H1 (cell line): Measurements from ENCODE around the gene CTNNA3. TPM values are rescaled to one million over a fixed set of nuclear protein-coding genes. Genes with fewer than 3 reads are reported as not detected.

ENCODE experiments used
- CTCF ChIA-PET: fragments of 300-600 bp; sonication (Branson Sonifier 250); formaldehyde crosslinking; loops from one replicate; lab custom pipeline; 2021; ENCODE audit not compliant: partially characterized antibody; lab: Charles Lee
- POLR2A ChIA-PET: fragments of 300-600 bp; sonication (Branson Sonifier 250); formaldehyde crosslinking; loops from one replicate; lab custom pipeline; 2021; ENCODE audit warnings: inconsistent platforms; ENCODE audit not compliant: partially characterized antibody; lab: Charles Lee
- DNase-seq, 2 experiments: peaks; one replicate each; pipeline versions ENCODE4 v3.0.0 to v3.0.0-alpha.2; 2010 to 2022; ENCODE audit warnings: low spot score in 2 of 2, low read depth in 1 of 2, mixed read lengths in 1 of 2
- FAIRE-seq: peaks from 2 replicates; lab custom pipeline; 2011; peaks lifted over from hg19 to GRCh38; lab: Jason Lieb, UNC
- H2AFZ ChIP-seq: 2 replicates; pipeline ENCODE4 v1.8.1; 2012; ENCODE audit warnings: low read length, inconsistent platforms
- H2AK5ac ChIP-seq: 2 replicates; pipeline ENCODE4 v1.6.1; 2013; ENCODE audit warnings: low read depth, low read length
- H2BK120ac ChIP-seq: replicated peaks from 2 replicates; pipeline ENCODE3; 2013; ENCODE audit warnings: low read depth, low read length, inconsistent platforms
- H2BK12ac ChIP-seq: 2 replicates; pipeline ENCODE4 v1.6.1; 2013; ENCODE audit warnings: low read depth, low read length
- H2BK15ac ChIP-seq: 2 replicates; pipeline ENCODE4 v1.6.1; 2013; ENCODE audit warnings: low read length
- H2BK20ac ChIP-seq: 2 replicates; pipeline ENCODE4 v1.6.1; 2013; ENCODE audit warnings: low read length
- H2BK5ac ChIP-seq: 2 replicates; pipeline ENCODE4 v1.6.1; 2013; ENCODE audit warnings: low read depth, low read length
- H3K14ac ChIP-seq: 2 replicates; pipeline ENCODE4 v1.6.1; 2013; ENCODE audit warnings: inconsistent platforms; ENCODE audit not compliant: insufficient read length
- H3K18ac ChIP-seq: 2 replicates; pipeline ENCODE4 v1.6.1; 2013; ENCODE audit warnings: low read length; ENCODE audit errors: extremely low read depth
- H3K23ac ChIP-seq: 2 replicates; pipeline ENCODE4 v1.6.1; 2013; ENCODE audit warnings: inconsistent platforms; ENCODE audit not compliant: insufficient read length
- H3K23me2 ChIP-seq: 2 replicates; pipeline ENCODE4 v1.6.1; 2013; ENCODE audit warnings: low read depth, low read length
- H3K27ac ChIP-seq: 2 replicates; pipeline ENCODE4 v1.6.1; 2011; ENCODE audit warnings: low read depth, low read length, inconsistent platforms
- H3K27me3 ChIP-seq, 4 experiments: replicated peaks in 1 of 4; 1 replicate in 1 of 4; 2 replicates in 3 of 4; pipeline versions ENCODE4 v1.6.1 to v1.8.1; 2011 to 2013; ENCODE audit warnings: low read length in 3 of 4, mild to moderate bottlenecking in 3 of 4, inconsistent platforms in 2 of 4, mixed read lengths in 2 of 4, moderate library complexity in 1 of 4; ENCODE audit not compliant: control insufficient read depth in 3 of 4, insufficient read depth in 3 of 4; ENCODE audit errors: extremely low read depth in 1 of 4
- H3K36me3 ChIP-seq, 4 experiments: 2 replicates each; pipeline versions ENCODE4 v1.6.1 to v1.8.1; 2011 to 2013; ENCODE audit warnings: mild to moderate bottlenecking in 4 of 4, low read length in 3 of 4, moderate library complexity in 2 of 4, control low read depth in 1 of 4, inconsistent platforms in 1 of 4; ENCODE audit not compliant: insufficient read depth in 4 of 4, control insufficient read depth in 2 of 4
- H3K4ac ChIP-seq: replicated peaks from 2 replicates; pipeline ENCODE3; 2013; ENCODE audit warnings: low read length, low read depth, mixed read lengths, inconsistent platforms; ENCODE audit not compliant: insufficient read length
- H3K4me1 ChIP-seq, 4 experiments: replicated peaks in 1 of 4; 1 replicate in 1 of 4; 2 replicates in 3 of 4; pipeline versions ENCODE4 v1.6.1 to v1.8.1; 2011 to 2013; ENCODE audit warnings: low read length in 3 of 4, inconsistent platforms in 2 of 4, mixed read lengths in 1 of 4; ENCODE audit not compliant: insufficient read depth in 4 of 4, control insufficient read depth in 3 of 4
- H3K4me2 ChIP-seq, 2 experiments: 2 replicates each; pipeline versions ENCODE4 v1.6.1 to v1.8.1; 2011 to 2013; ENCODE audit warnings: low read depth in 2 of 2, low read length in 2 of 2, control low read depth in 1 of 2, inconsistent platforms in 1 of 2, mild to moderate bottlenecking in 1 of 2; ENCODE audit not compliant: insufficient read depth in 1 of 2
- H3K4me3 ChIP-seq, 4 experiments: fragments of 200-600, 300-600 bp in 1 of 4; sonication (generic), shearing (Covaris generic), sonication (Bioruptor Twin) in 1 of 4; 2 replicates each; pipeline versions ENCODE4 v1.5.1 to v1.8.1; 2011 to 2016; ENCODE audit warnings: low read length in 4 of 4, low read depth in 3 of 4, control low read depth in 2 of 4, inconsistent platforms in 2 of 4, mild to moderate bottlenecking in 2 of 4, mixed read lengths in 1 of 4, moderate library complexity in 1 of 4; ENCODE audit not compliant: insufficient read depth in 2 of 4; ENCODE audit errors: extremely low read depth in 1 of 4
- H3K56ac ChIP-seq: replicated peaks from 2 replicates; pipeline ENCODE3; 2013; ENCODE audit warnings: low read depth, mild to moderate bottlenecking, mixed read lengths, low read length, inconsistent platforms; ENCODE audit not compliant: insufficient read length
- H3K79me1 ChIP-seq: 2 replicates; pipeline ENCODE4 v1.6.1; 2013; ENCODE audit warnings: low read depth, low read length, control low read depth
- H3K79me2 ChIP-seq, 2 experiments: 2 replicates each; pipeline versions ENCODE4 v1.6.1 to v1.8.1; 2012 to 2013; ENCODE audit warnings: low read length in 2 of 2, mild to moderate bottlenecking in 2 of 2, inconsistent platforms in 1 of 2; ENCODE audit not compliant: insufficient read depth in 2 of 2, control insufficient read depth in 1 of 2
- H3K9ac ChIP-seq, 4 experiments: replicated peaks in 1 of 4; 1 replicate in 1 of 4; 2 replicates in 3 of 4; pipeline versions ENCODE4 v1.6.1 to v1.8.1; 2011 to 2013; ENCODE audit warnings: low read depth in 3 of 4, low read length in 3 of 4, control low read depth in 2 of 4, mild to moderate bottlenecking in 2 of 4, moderate library complexity in 2 of 4, inconsistent platforms in 1 of 4; ENCODE audit errors: extremely low read depth in 1 of 4
- H3K9me3 ChIP-seq, 2 experiments: 2 replicates each; pipeline versions ENCODE4 v1.6.1 to v1.8.1; 2012 to 2013; ENCODE audit warnings: mild to moderate bottlenecking in 2 of 2, moderate library complexity in 2 of 2, control low read depth in 1 of 2, inconsistent platforms in 1 of 2, low read depth in 1 of 2, low read length in 1 of 2, mixed read lengths in 1 of 2; ENCODE audit not compliant: insufficient read depth in 2 of 2
- H4K20me1 ChIP-seq, 2 experiments: replicated peaks in 1 of 2; 2 replicates each; pipeline versions ENCODE3 to v1.8.1; 2011 to 2013; ENCODE audit warnings: inconsistent platforms in 2 of 2, low read length in 2 of 2, mild to moderate bottlenecking in 1 of 2; ENCODE audit not compliant: insufficient read depth in 2 of 2, control insufficient read depth in 1 of 2
- H4K5ac ChIP-seq: 2 replicates; pipeline ENCODE4 v1.6.1; 2013; ENCODE audit warnings: low read length, low read depth, mixed read lengths, inconsistent platforms; ENCODE audit not compliant: insufficient read length
- H4K8ac ChIP-seq: 2 replicates; pipeline ENCODE4 v1.8.0; 2013; ENCODE audit warnings: mild to moderate bottlenecking, moderate library complexity, low read length, inconsistent platforms; ENCODE audit not compliant: insufficient read depth; ENCODE audit errors: extremely low read depth
- H4K91ac ChIP-seq: replicated peaks from 2 replicates; pipeline ENCODE3; 2013; ENCODE audit warnings: low read length, mixed read lengths, inconsistent platforms; ENCODE audit not compliant: insufficient read length
- BACH1 ChIP-seq: IDR thresholded peaks from 2 replicates; pipeline ENCODE4 v1.6.1; 2012; ENCODE audit warnings: low read length, improper control_type of control experiment
- CREB1 ChIP-seq: IDR thresholded peaks from 2 replicates; pipeline ENCODE4 v1.6.1; 2012; ENCODE audit warnings: inconsistent platforms
- RNF2 ChIP-seq: fragments of 200-900, 300-1000 bp; sonication (generic); IDR thresholded peaks from 2 replicates; pipeline ENCODE4 v1.7.1; 2016; ENCODE audit warnings: borderline replicate concordance, low read depth, mild to moderate bottlenecking, antibody characterized with exemption, low read length; ENCODE audit not compliant: poor library complexity, severe bottlenecking; ENCODE audit errors: missing control alignments
- SIRT6 ChIP-seq: IDR thresholded peaks from one replicate; pipeline ENCODE4 v1.7.1; 2012; ENCODE audit warnings: low read length, inconsistent platforms
- SIX5 ChIP-seq: IDR thresholded peaks from 2 replicates; pipeline ENCODE4 v1.6.1; 2011; ENCODE audit warnings: mild to moderate bottlenecking, low read depth, low read length
- TAF7 ChIP-seq: optimal IDR thresholded peaks from 2 replicates; pipeline ENCODE3; 2011; ENCODE audit warnings: low read depth, mild to moderate bottlenecking, inconsistent platforms, low read length, moderate library complexity, borderline replicate concordance
- TEAD4 ChIP-seq: IDR thresholded peaks from 2 replicates; pipeline ENCODE4 v1.6.1; 2012; ENCODE audit warnings: low read depth, low read length, inconsistent platforms, mixed read lengths
- WGBS, 2 experiments: shearing (Covaris generic) in 1 of 2; methylation state at CpG; one replicate each; pipeline versions ENCODE4 v1.1.6 to v1.1.7; 2013 to 2015; ENCODE audit warnings: low lambda C conversion rate in 2 of 2, mixed read lengths in 2 of 2, inconsistent platforms in 1 of 2, low coverage in 1 of 2, missing lambda C conversion rate in 1 of 2; ENCODE audit not compliant: insufficient replicate concordance in 2 of 2, insufficient coverage in 1 of 2, insufficient read length in 1 of 2; ENCODE audit errors: extremely low coverage in 1 of 2, missing lambda C conversion rate in 1 of 2; 5-methylcytosine and 5-hydroxymethylcytosine counted together
- polyA plus RNA-seq, 7 experiments: library from polyadenylated mRNA; depleted of rRNA in 3 of 7; stranded (reverse) in 5 of 7; unstranded in 2 of 7; fragments of >200 nt in 5 of 7; fragments of 200-250 nt in 2 of 7; gene quantifications; 1 replicate in 5 of 7; 2 replicates in 1 of 7; 4 replicates in 1 of 7; pipeline versions ENCODE4 v1.2.1 to v1.2.3, GENCODE V29; 2011 to 2013; ENCODE audit warnings: missing spikeins in 2 of 7, mixed read lengths in 2 of 7
- total RNA-seq: library from RNA; stranded (reverse); fragmentation: NEBNext Ultra II Directional; extraction: Animal tissue kit (Norgen Biotek cat#: 25700); gene quantifications from 2 replicates; pipeline ENCODE4 v1.2.1, GENCODE V29; 2021
- TF ChIP-seq, protein P1 (sequence below): IDR thresholded peaks from 2 replicates; pipeline ENCODE4 v1.6.1; 2011; ENCODE audit warnings: low read length, improper control_type of control experiment
- TF ChIP-seq, protein P2 (sequence below): IDR thresholded peaks from 2 replicates; pipeline ENCODE4 v1.6.1; 2011; ENCODE audit warnings: low read depth, mild to moderate bottlenecking, low read length; ENCODE audit not compliant: insufficient read depth

The CTNNA3 gene
- total and polyA plus RNA-seq, 2 of the 8 experiments (the other 6 are each of a cell fraction or from before 2014, with no cell fraction given): 1.3 to 1.5 TPM

DNA sequence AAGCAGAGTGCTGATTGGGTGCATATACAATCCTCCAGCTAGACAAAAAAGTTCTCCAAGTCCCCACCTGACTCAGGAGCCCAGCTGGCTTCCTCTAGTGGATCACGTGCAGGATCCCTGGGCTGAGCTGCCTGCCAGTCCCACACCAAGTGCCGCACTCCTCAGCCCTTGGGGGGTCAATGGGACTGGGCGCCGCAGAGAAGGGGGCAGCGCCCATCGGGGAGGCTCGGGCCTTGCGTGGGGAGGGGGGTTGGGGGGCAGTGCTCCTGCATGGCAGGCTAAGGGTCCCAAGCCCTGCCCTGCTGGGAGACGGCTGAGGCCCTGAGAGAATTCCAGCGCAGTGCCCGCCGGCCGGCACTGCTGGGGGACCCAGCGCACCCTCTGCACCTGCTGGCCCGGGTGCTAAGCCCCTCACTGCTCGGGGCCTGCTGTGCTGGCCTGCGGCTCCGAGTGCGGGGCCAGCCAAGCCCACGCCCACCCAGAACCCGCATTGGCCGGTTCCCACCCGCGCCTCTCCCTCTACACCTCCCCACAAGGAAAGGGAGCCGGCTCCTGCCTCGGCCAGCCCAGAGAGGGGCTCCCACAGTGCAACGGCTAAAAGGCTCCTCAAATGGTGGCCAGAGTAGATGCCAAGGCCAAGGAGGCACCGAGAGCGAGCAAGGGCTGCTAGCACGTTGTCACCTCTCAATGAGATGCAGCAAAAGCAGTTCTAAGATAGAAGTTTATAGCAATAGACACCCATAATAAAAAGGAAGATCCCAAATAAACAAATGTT is 1044.5 kb downstream of the CTNNA3 start:
- H3K79me2 ChIP-seq: no peaks in the 10 kb centered on the region
- no peaks in the 10 kb centered on the region; a peak in 1 of 8 replicates for H3K36me3 ChIP-seq
- no peak overlapping the region for H3K23ac ChIP-seq
- no peaks in the 10 kb centered on the region for H3K23me2 ChIP-seq
- H2BK15ac ChIP-seq: no peak overlapping the region
- no peak overlapping the region for H3K9ac ChIP-seq
- H3K4me3 ChIP-seq: no peak overlapping the region
- H2BK120ac ChIP-seq: no peak overlapping the region
- no peak overlapping the region for H4K8ac ChIP-seq
- H3K79me1 ChIP-seq: no peaks in the 10 kb centered on the region
- no peak overlapping the region for H2AFZ ChIP-seq
- no peak overlapping the region for H2AK5ac ChIP-seq
- H3K4ac ChIP-seq: no peak overlapping the region
- H4K91ac ChIP-seq: no peak overlapping the region
- POLR2A ChIA-PET: no interaction called here
- DNase-seq: no peak
- H3K18ac ChIP-seq: no peak overlapping the region
- H2BK5ac ChIP-seq: no peak overlapping the region
- H4K20me1 ChIP-seq: no peaks in the 10 kb centered on the region
- WGBS, 2 experiments: 89% methylated on average over 17 of the region's 30 CpGs; no CpG with 5 or more reads in 1 of the 2 experiments
- H4K5ac ChIP-seq: no peak overlapping the region
- H3K4me1 ChIP-seq: no peaks in the 10 kb centered on the region
- H3K4me2 ChIP-seq: no peak overlapping the region
- no peak for FAIRE-seq
- CTCF ChIA-PET: interaction anchor here (1.4 kb wide), 1 partner anchor 278 kb away, joined by 3 read pairs; no protein-coding TSS in a partner anchor
- no peak overlapping the region for H3K27ac ChIP-seq
- H2BK20ac ChIP-seq: no peak overlapping the region
- H3K14ac ChIP-seq: no peak overlapping the region
- peaks cover 13 to 17% of the 10 kb centered on the region in 2 experiments; a peak in 3 of 4 replicates for H3K9me3 ChIP-seq
- H3K27me3 ChIP-seq: no peaks in the 10 kb centered on the region
- H2BK12ac ChIP-seq: no peak overlapping the region
- no peak overlapping the region for H3K56ac ChIP-seq
- TF ChIP-seq RNF2 (no peak), BACH1 (no peak), TAF7 (no peak), SIX5 (no peak), SIRT6 (no peak), CREB1 (no peak), TEAD4 (no peak)
- TF ChIP-seq, protein P1, sequence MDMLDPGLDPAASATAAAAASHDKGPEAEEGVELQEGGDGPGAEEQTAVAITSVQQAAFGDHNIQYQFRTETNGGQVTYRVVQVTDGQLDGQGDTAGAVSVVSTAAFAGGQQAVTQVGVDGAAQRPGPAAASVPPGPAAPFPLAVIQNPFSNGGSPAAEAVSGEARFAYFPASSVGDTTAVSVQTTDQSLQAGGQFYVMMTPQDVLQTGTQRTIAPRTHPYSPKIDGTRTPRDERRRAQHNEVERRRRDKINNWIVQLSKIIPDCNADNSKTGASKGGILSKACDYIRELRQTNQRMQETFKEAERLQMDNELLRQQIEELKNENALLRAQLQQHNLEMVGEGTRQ: no peak
- TF ChIP-seq, protein P2, sequence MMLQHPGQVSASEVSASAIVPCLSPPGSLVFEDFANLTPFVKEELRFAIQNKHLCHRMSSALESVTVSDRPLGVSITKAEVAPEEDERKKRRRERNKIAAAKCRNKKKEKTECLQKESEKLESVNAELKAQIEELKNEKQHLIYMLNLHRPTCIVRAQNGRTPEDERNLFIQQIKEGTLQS: no peak
